ENCODE data around the gene PIP. TPM values are rescaled to one million over a fixed set of nuclear protein-coding genes. Genes with fewer than 3 reads are reported as not detected.
"Not testable (repeated sequence)": the region's sequence is repeated elsewhere in the genome, so short reads cannot be mapped to it uniquely, and the experiment has no call there.

PIP gene
- total and polyA plus RNA-seq, 3 donors from 2014 or later = not detected

DNA sequence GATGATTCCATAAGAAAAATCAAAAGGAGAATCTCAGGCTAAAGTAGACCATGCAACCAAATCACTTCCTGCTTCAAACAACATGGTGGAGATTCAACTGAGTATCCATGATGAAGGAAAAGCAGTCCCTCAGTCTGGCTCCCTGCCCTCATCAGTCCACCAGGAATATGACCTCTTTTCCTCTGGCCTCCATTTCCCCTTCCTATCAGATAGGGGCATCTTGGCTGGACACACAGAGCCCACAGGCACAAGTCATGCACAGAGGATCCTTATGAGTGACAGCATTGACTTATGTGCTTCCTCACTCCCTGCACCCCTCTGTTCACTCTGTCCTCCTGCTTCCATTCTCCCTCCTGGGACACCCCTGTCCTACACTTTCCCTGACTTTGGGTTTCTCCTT, 16.8 kb downstream of the PIP start:
- H3K4me1 ChIP-seq = peaks cover 6% of the 10 kb centered on the region
- no peaks in the 10 kb centered on the region for H3K9me3 ChIP-seq
- no peaks in the 10 kb centered on the region for H3K36me3 ChIP-seq (ENCODE audit: low read depth, missing control alignments)
- DNase-seq = no peak
- no peak overlapping the region for H3K27ac ChIP-seq
- no peak overlapping the region for H3K4me3 ChIP-seq
- intact Hi-C loops (cut with DNase I; ENCODE audit: low total_unique reads) = no loop called here
- no peaks in the 10 kb centered on the region for H3K27me3 ChIP-seq
- no peak for TF ChIP-seq POLR2A (IDR thresholded peaks at IDR 0.05)
- TF ChIP-seq, protein P1, sequence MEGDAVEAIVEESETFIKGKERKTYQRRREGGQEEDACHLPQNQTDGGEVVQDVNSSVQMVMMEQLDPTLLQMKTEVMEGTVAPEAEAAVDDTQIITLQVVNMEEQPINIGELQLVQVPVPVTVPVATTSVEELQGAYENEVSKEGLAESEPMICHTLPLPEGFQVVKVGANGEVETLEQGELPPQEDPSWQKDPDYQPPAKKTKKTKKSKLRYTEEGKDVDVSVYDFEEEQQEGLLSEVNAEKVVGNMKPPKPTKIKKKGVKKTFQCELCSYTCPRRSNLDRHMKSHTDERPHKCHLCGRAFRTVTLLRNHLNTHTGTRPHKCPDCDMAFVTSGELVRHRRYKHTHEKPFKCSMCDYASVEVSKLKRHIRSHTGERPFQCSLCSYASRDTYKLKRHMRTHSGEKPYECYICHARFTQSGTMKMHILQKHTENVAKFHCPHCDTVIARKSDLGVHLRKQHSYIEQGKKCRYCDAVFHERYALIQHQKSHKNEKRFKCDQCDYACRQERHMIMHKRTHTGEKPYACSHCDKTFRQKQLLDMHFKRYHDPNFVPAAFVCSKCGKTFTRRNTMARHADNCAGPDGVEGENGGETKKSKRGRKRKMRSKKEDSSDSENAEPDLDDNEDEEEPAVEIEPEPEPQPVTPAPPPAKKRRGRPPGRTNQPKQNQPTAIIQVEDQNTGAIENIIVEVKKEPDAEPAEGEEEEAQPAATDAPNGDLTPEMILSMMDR (IDR thresholded peaks at IDR 0.05) = no peak

GRCh38 chr7:143150696-143151095, 18.8 kb downstream of the PIP start:
- H3K27me3 ChIP-seq; H3K36me3 ChIP-seq (ENCODE audit: low read depth, missing control alignments); H3K9me3 ChIP-seq; H3K4me1 ChIP-seq; intact Hi-C loops (cut with DNase I; ENCODE audit: low total_unique reads); H3K27ac ChIP-seq; H3K4me3 ChIP-seq; DNase-seq: not testable (repeated sequence)
- WGBS, 2 donors = 96 to 97% methylated on average over 6 of the region's 6 CpGs

DNA sequence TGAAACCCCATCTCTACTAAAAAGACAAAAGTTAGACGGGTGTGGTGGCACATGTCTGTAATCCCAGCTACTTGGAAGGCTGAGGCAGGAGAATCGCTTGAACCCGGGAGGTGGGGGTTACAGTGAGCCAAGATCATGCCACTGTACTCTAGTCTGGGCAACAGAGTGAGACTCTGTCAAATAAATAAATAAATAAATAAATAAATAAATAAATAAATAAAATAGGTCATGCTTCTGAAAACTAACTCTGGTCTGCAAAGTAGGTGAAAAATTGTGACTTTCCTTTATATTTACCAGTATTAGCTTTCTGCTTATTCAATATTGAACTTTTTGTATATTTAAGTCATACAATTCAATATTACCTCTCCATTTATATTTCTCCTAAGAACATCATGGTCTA, 26.7 kb downstream of the PIP start:
- intact Hi-C loops (cut with DNase I; ENCODE audit: low total_unique reads); DNase-seq; H3K27ac ChIP-seq: not testable (repeated sequence)

DNA sequence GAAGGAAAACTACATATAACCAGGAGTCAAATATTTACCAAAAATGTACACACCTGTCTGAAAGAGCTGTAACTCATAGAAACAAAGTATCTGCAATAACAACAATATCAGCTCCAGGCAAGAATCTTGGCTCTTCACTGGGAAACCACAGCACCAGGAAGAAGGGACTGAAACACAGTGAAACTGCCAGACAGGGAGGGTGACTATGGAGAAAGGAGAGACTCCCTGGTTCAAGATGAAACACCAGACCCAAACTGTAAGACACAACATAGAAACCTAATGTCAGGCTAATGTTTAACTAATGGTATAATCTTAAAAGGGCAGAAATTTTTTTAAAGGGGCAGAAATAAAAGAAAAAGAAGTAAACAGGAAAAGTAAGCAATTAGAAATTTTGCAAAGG, 39.8 kb downstream of the PIP start:
- no peaks in the 10 kb centered on the region for H3K27me3 ChIP-seq

More for the DNA sequence above, 26.7 kb downstream of the PIP start:
- H3K36me3 ChIP-seq (ENCODE audit: low read depth, missing control alignments); H3K4me3 ChIP-seq; H3K4me1 ChIP-seq; H3K27me3 ChIP-seq; H3K9me3 ChIP-seq: not testable (repeated sequence)
- WGBS, 2 donors = 87 to 95% methylated on average over 3 of the region's 3 CpGs

GRCh38 chr7:143172354-143172753, 40.5 kb downstream of the PIP start:
- peak; percentile 65 for DNase-seq
- H3K4me1 ChIP-seq = peaks cover 11% of the 10 kb centered on the region
- intact Hi-C loops (cut with DNase I; ENCODE audit: low total_unique reads) = no loop called here
- H3K9me3 ChIP-seq = no peaks in the 10 kb centered on the region
- no peak overlapping the region for H3K27ac ChIP-seq
- H3K4me3 ChIP-seq = no peak overlapping the region
- no peaks in the 10 kb centered on the region for H3K36me3 ChIP-seq (ENCODE audit: low read depth, missing control alignments)
- WGBS, 2 donors = 52 to 58% methylated on average over 4 of the region's 4 CpGs
- no peak for TF ChIP-seq POLR2A (IDR thresholded peaks at IDR 0.05)
- TF ChIP-seq, protein P1 (IDR thresholded peaks at IDR 0.05) = no peak
- no peaks in the 10 kb centered on the region for H3K27me3 ChIP-seq

More for the DNA sequence above, 39.8 kb downstream of the PIP start:
- Histone ChIP-seq H3K36me3 (ENCODE audit: low read depth, missing control alignments) (no peaks in the 10 kb centered on the region), H3K9me3 (no peaks in the 10 kb centered on the region), H3K4me3 (no peak overlapping the region), H3K4me1 (peaks cover 11% of the 10 kb centered on the region), H3K27ac (no peak overlapping the region)
- intact Hi-C loops (cut with DNase I; ENCODE audit: low total_unique reads) = no loop called here
- TF ChIP-seq, protein P1 (IDR thresholded peaks at IDR 0.05) = no peak
- TF ChIP-seq POLR2A (IDR thresholded peaks at IDR 0.05) = no peak
- DNase-seq = no peak

GRCh38 chr7:143176128-143176527, 44.3 kb downstream of the PIP start:
- no peak for DNase-seq
- TF ChIP-seq, protein P1 (IDR thresholded peaks at IDR 0.05) = no peak
- no peak for TF ChIP-seq POLR2A (IDR thresholded peaks at IDR 0.05)
- H3K4me1 ChIP-seq = peaks cover 8% of the 10 kb centered on the region
- H3K36me3 ChIP-seq (ENCODE audit: low read depth, missing control alignments) = no peaks in the 10 kb centered on the region
- H3K27me3 ChIP-seq = no peaks in the 10 kb centered on the region
- no peak overlapping the region for H3K27ac ChIP-seq
- intact Hi-C loops (cut with DNase I; ENCODE audit: low total_unique reads) = no loop called here
- no peak overlapping the region for H3K4me3 ChIP-seq
- whole genome bisulfite sequencing, 2 donors = 95 to 99% methylated on average over 5 of the region's 5 CpGs
- H3K9me3 ChIP-seq = no peaks in the 10 kb centered on the region

Data from testis (tissue), 3 donors.